HCT116 (cell line): Measurements from ENCODE around the gene COX10. TPM values are rescaled to one million over a fixed set of nuclear protein-coding genes. Genes with fewer than 3 reads are reported as not detected.

Experiments used
- ATAC-seq: fragments of 200-7000 bp; cut with Tn5 transposase; 2 replicates; pipeline ENCODE4 v1.9.1; 2020; ENCODE audit warnings: mild to moderate bottlenecking, moderate library complexity
- BruUV-seq: library from RNA; stranded (reverse); fragments of 400-500 nt; replicated peaks from 2 replicates; lab custom pipeline; 2021; lab: Mats Ljungman, UMichigan
- CTCF ChIA-PET: fragments of 300-600 bp; sonication (Branson Sonifier 250); formaldehyde crosslinking; loops from one replicate; lab custom pipeline; 2021; ENCODE audit warnings: antibody characterized with exemption; lab: Charles Lee
- POLR2A ChIA-PET: fragments of 300-600, 350-600 bp; sonication (Branson Sonifier 250); formaldehyde crosslinking; loops from one replicate; lab custom pipeline; 2021; ENCODE audit warnings: antibody characterized with exemption; lab: Charles Lee
- RAD21 ChIA-PET, 2 experiments: fragments of 300-600 bp; sonication (Branson Sonifier 250); formaldehyde crosslinking; loops; one replicate each; lab custom pipeline; 2023; ENCODE audit warnings: low total read pairs in 2 of 2; ENCODE audit not compliant: uncharacterized antibody in 2 of 2, unreplicated experiment in 2 of 2, low non-redundant PET in 1 of 2; lab: Charles Lee
- DNase-seq: peaks from one replicate; pipeline ENCODE4 v3.0.0-alpha.2; 2010; ENCODE audit warnings: low read depth, low spot score
- H2AFZ ChIP-seq: fragments of 200-600 bp; shearing (Covaris generic), sonication (generic); 2 replicates; pipeline ENCODE4 v1.6.1; 2017; ENCODE audit warnings: low read depth, mixed run types, mixed read lengths, antibody characterized with exemption, low read length; ENCODE audit not compliant: poor library complexity, severe bottlenecking
- H3K27ac ChIP-seq: 2 replicates; pipeline ENCODE4 v1.5.1; 2012; ENCODE audit warnings: low read depth, low read length
- H3K27me3 ChIP-seq: fragments of 200-600 bp; sonication (generic); 2 replicates; pipeline ENCODE4 v1.6.1; 2016; ENCODE audit warnings: mixed run types, low read length, mixed read lengths; ENCODE audit not compliant: insufficient read depth
- H3K36me3 ChIP-seq, 2 experiments: fragments of 200-500 bp in 1 of 2; fragments of 200-600 bp in 1 of 2; sonication (Bioruptor generic) in 1 of 2; sonication (generic) in 1 of 2; 2 replicates each; pipeline versions ENCODE4 v1.5.1 to v1.6.1; 2014 to 2016; ENCODE audit warnings: low read length in 2 of 2, inconsistent platforms in 1 of 2, mixed read lengths in 1 of 2, mixed run types in 1 of 2; ENCODE audit not compliant: insufficient read depth in 2 of 2, control insufficient read depth in 1 of 2
- H3K4me1 ChIP-seq, 2 experiments: fragments of 200-600 bp in 1 of 2; sonication (generic) in 1 of 2; 2 replicates each; pipeline versions ENCODE4 v1.5.1 to v1.6.1; 2012 to 2017; ENCODE audit warnings: low read length in 2 of 2, inconsistent platforms in 1 of 2, mild to moderate bottlenecking in 1 of 2, mixed read lengths in 1 of 2, mixed run types in 1 of 2, moderate library complexity in 1 of 2; ENCODE audit not compliant: insufficient read depth in 2 of 2, control insufficient read depth in 1 of 2
- H3K4me2 ChIP-seq: fragments of 200-600 bp; sonication (generic); 2 replicates; pipeline ENCODE4 v1.6.1; 2017; ENCODE audit warnings: mixed run types, low read length, mixed read lengths
- H3K4me3 ChIP-seq, 2 experiments: fragments of 200-600 bp in 1 of 2; sonication (generic) in 1 of 2; replicated peaks in 1 of 2; 2 replicates each; pipeline ENCODE4 v1.5.1; 2011 to 2016; ENCODE audit warnings: low read length in 2 of 2, control low read depth in 1 of 2, low read depth in 1 of 2, mild to moderate bottlenecking in 1 of 2, mixed read lengths in 1 of 2, mixed run types in 1 of 2
- H3K79me2 ChIP-seq: fragments of 200-600 bp; sonication (generic); 2 replicates; pipeline ENCODE4 v1.6.1; 2017; ENCODE audit warnings: mild to moderate bottlenecking, mixed run types, low read length, moderate library complexity, mixed read lengths; ENCODE audit not compliant: insufficient read depth
- H3K9ac ChIP-seq: fragments of 200-600 bp; sonication (generic); 2 replicates; pipeline ENCODE4 v1.6.1; 2016; ENCODE audit warnings: low read length, mixed read lengths
- H3K9me2 ChIP-seq: fragments of 200-600 bp; sonication (generic), shearing (Covaris generic); 2 replicates; pipeline ENCODE4 v1.6.1; 2017; ENCODE audit warnings: mixed run types, mild to moderate bottlenecking, moderate library complexity; ENCODE audit not compliant: insufficient read depth
- H3K9me3 ChIP-seq, 2 experiments: fragments of 200-500 bp in 1 of 2; fragments of 200-600 bp in 1 of 2; sonication (Bioruptor generic) in 1 of 2; sonication (generic) in 1 of 2; 2 replicates each; pipeline ENCODE4 v1.6.1; 2014 to 2017; ENCODE audit warnings: low read length in 2 of 2, mixed read lengths in 2 of 2, inconsistent platforms in 1 of 2, low read depth in 1 of 2, mild to moderate bottlenecking in 1 of 2, mixed run types in 1 of 2, moderate library complexity in 1 of 2; ENCODE audit not compliant: control insufficient read depth in 1 of 2, insufficient read depth in 1 of 2
- H4K20me1 ChIP-seq: fragments of 200-600 bp; sonication (generic), shearing (Covaris generic); 2 replicates; pipeline ENCODE4 v1.6.1; 2017; ENCODE audit warnings: mixed run types, mild to moderate bottlenecking, moderate library complexity; ENCODE audit not compliant: insufficient read depth
- ATF3 ChIP-seq: IDR thresholded peaks from 2 replicates; pipeline ENCODE4 v1.6.1; 2012
- CEBPB ChIP-seq: IDR thresholded peaks from 2 replicates; pipeline ENCODE4 v1.6.1; 2012; ENCODE audit warnings: low read depth
- CTCF ChIP-seq, 3 experiments: fragments of 200-600 bp in 1 of 3; sonication (generic) in 1 of 3; IDR thresholded peaks in 2 of 3; conservative IDR thresholded peaks in 1 of 3; 2 replicates each; pipeline ENCODE4 v1.5.1; 2012 to 2017; ENCODE audit warnings: low read depth in 2 of 3, low read length in 2 of 3, antibody characterized with exemption in 1 of 3, borderline replicate concordance in 1 of 3, control low read depth in 1 of 3, mild to moderate bottlenecking in 1 of 3, mixed read lengths in 1 of 3, mixed run types in 1 of 3, moderate library complexity in 1 of 3; ENCODE audit not compliant: insufficient read depth in 1 of 3
- EGR1 ChIP-seq: IDR thresholded peaks from 2 replicates; pipeline ENCODE4 v1.6.1; 2012; ENCODE audit warnings: low read depth
- ELF1 ChIP-seq: IDR thresholded peaks from 2 replicates; pipeline ENCODE4 v1.6.1; 2012; ENCODE audit warnings: low read depth, borderline replicate concordance
- EZH2 ChIP-seq: fragments of 200-600 bp; sonication (generic); IDR thresholded peaks from 2 replicates; pipeline ENCODE4 v1.6.1; 2017; ENCODE audit warnings: antibody characterized with exemption, mixed run types
- EZH2phosphoT487 ChIP-seq: fragments of 200-600 bp; IDR thresholded peaks from 2 replicates; pipeline ENCODE4 v1.6.1; 2018; ENCODE audit warnings: antibody characterized with exemption, borderline replicate concordance
- FOSL1 ChIP-seq: IDR thresholded peaks from 2 replicates; pipeline ENCODE4 v1.6.1; 2012; ENCODE audit warnings: low read depth
- MAX ChIP-seq: IDR thresholded peaks from 2 replicates; pipeline ENCODE4 v1.6.1; 2012
- POLR2AphosphoS5 ChIP-seq: IDR thresholded peaks from 2 replicates; pipeline ENCODE4 v1.6.1; 2011; ENCODE audit warnings: mild to moderate bottlenecking, low read depth, low read length, moderate library complexity
- RAD21 ChIP-seq: IDR thresholded peaks from 2 replicates; pipeline ENCODE4 v1.6.1; 2012; ENCODE audit warnings: low read depth, mild to moderate bottlenecking
- SIN3A ChIP-seq: IDR thresholded peaks from 2 replicates; pipeline ENCODE4 v1.6.1; 2012; ENCODE audit warnings: low read depth
- SRF ChIP-seq: IDR thresholded peaks from 2 replicates; pipeline ENCODE4 v1.6.1; 2012; ENCODE audit warnings: low read depth
- ZBTB33 ChIP-seq: IDR thresholded peaks from 2 replicates; pipeline ENCODE4 v1.6.1; 2011; ENCODE audit warnings: mild to moderate bottlenecking, low read length, moderate library complexity; ENCODE audit not compliant: insufficient replicate concordance; ENCODE audit errors: extremely low read depth
- ZNF274 ChIP-seq: fragments of 200-500 bp; sonication (Bioruptor generic); IDR thresholded peaks from 2 replicates; pipeline ENCODE4 v1.6.1; 2014; ENCODE audit warnings: mild to moderate bottlenecking, low read depth, low read length, inconsistent platforms
- intact Hi-C: fragments of 100-400 bp; cut with micrococcal nuclease; formaldehyde crosslinking; loops from 2 replicates; pipeline ENCODE4 v1.10.0; 2022
- total RNA-seq: library from RNA; stranded (reverse); gene quantifications from one replicate; pipeline ENCODE4 v1.2.1, GENCODE V29; 2021; ENCODE audit not compliant: unreplicated experiment

COX10 gene
- total RNA-seq, 1 experiment from 2014 or later = 22.4 TPM

GRCh38 chr17:14198013-14198412, 128.7 kb downstream of the COX10 start:
- H3K79me2 ChIP-seq = no peaks in the 10 kb centered on the region
- CTCF ChIA-PET = no interaction called here
- no TSS peak for BruUV-seq
- TF ChIP-seq RAD21 (no peak), ZNF274 (no peak), ZBTB33 (no peak)
- TF ChIP-seq, all 23 proteins: peak for 0
- POLR2A ChIA-PET = no interaction called here
- RAD21 ChIA-PET = no interaction called here
- Histone ChIP-seq H3K4me3 (no peak overlapping the region), H3K9me2 (no peaks in the 10 kb centered on the region), H3K36me3 (no peaks in the 10 kb centered on the region), H4K20me1 (no peaks in the 10 kb centered on the region), H3K9ac (no peak overlapping the region), H3K4me2 (no peak overlapping the region), H3K27ac (no peak overlapping the region), H3K4me1 (no peaks in the 10 kb centered on the region), H2AFZ (no peak overlapping the region), H3K9me3 (no peaks in the 10 kb centered on the region), H3K27me3 (no peaks in the 10 kb centered on the region)
- DNase-seq (no peak), ATAC-seq (no peak)
- intact Hi-C loops = no loop called here

- H2AFZ ChIP-seq = no peak overlapping the region
- no peaks in the 10 kb centered on the region for H3K36me3 ChIP-seq
- BruUV-seq = no TSS peak
- H3K9me2 ChIP-seq = no peaks in the 10 kb centered on the region
- H3K79me2 ChIP-seq = no peaks in the 10 kb centered on the region
- CTCF ChIA-PET = no interaction called here
- intact Hi-C loops = no loop called here
- no peak overlapping the region for H3K27ac ChIP-seq
- DNase-seq (no peak), ATAC-seq (no peak)
- H3K27me3 ChIP-seq = no peaks in the 10 kb centered on the region
- H3K4me2 ChIP-seq = no peak overlapping the region
- POLR2A ChIA-PET = no interaction called here
- no peaks in the 10 kb centered on the region for H3K9me3 ChIP-seq
- RAD21 ChIA-PET = no interaction called here
- H3K9ac ChIP-seq = no peak overlapping the region
- no peaks in the 10 kb centered on the region for H3K4me1 ChIP-seq
- no peak overlapping the region for H3K4me3 ChIP-seq
- no peaks in the 10 kb centered on the region for H4K20me1 ChIP-seq
- TF ChIP-seq CEBPB (no peak), FOSL1 (no peak), EZH2phosphoT487 (no peak), ELF1 (no peak), POLR2AphosphoS5 (no peak), SRF (no peak), SIN3A (no peak), ATF3 (no peak), ZNF274 (no peak), EGR1 (no peak), EZH2 (no peak), ZBTB33 (no peak), MAX (no peak), CTCF (IDR thresholded peaks at IDR 0.05 in 2 of 3, conservative IDR thresholded peaks at IDR 0.05 in 1 of 3; ENCODE audit: borderline replicate concordance in 1 of 3, insufficient read depth in 1 of 3, low read depth in 2 of 3, low read length in 2 of 3) (no peak)
These were observed 129.3 kb downstream of the COX10 start for GRCh38 chr17:14198575-14198974.
